Mucosa of descending colon (tissue), 3 donors: ENCODE results near the gene KDM4B. TPM values are rescaled to one million over a fixed set of nuclear protein-coding genes. Genes with fewer than 3 reads are reported as not detected.

Experiments used
- ATAC-seq: fragments of 200-7000 bp; cut with Tn5 transposase; one replicate; pipeline ENCODE4 v1.9.1; 2020; ENCODE audit warnings: mild to moderate bottlenecking, moderate library complexity
- DNase-seq, 3 donors: peaks; one replicate each; pipeline ENCODE4 v3.0.0-alpha.2; 2020
- H3K36me3 ChIP-seq: fragments of 200-600 bp; one replicate; pipeline ENCODE4 v1.8.0; 2021; ENCODE audit warnings: low read depth, mild to moderate bottlenecking
- H3K4me1 ChIP-seq: fragments of 200-600 bp; one replicate; pipeline ENCODE4 v1.8.0; 2021; ENCODE audit warnings: low read depth, mild to moderate bottlenecking
- H3K4me3 ChIP-seq: fragments of 200-600 bp; one replicate; pipeline ENCODE4 v1.8.0; 2021; ENCODE audit warnings: mild to moderate bottlenecking
- H3K9me3 ChIP-seq: fragments of 200-600 bp; one replicate; pipeline ENCODE4 v1.8.0; 2021; ENCODE audit warnings: mild to moderate bottlenecking
- intact Hi-C, 2 donors: fragments of 100-400 bp; cut with DNase I in 1 of 2; cut with micrococcal nuclease in 1 of 2; formaldehyde crosslinking; loops; one replicate each; pipeline versions ENCODE4 v1.11.0 to v1.11.1; 2022; cut with DNase I, micrococcal nuclease
- total RNA-seq, 3 donors: library from RNA; stranded (reverse); fragmentation: NEBNext Ultra II Directional in 2 of 3; extraction: Animal tissue kit (Norgen Biotek cat#: 25700) in 2 of 3; gene quantifications; one replicate each; pipeline versions ENCODE4 v1.2.1 to v1.2.4, GENCODE V29; 2021 to 2023
- TF ChIP-seq, protein P1 (sequence below): fragments of 200-600 bp; IDR thresholded peaks from one replicate; pipeline ENCODE4 v1.8.0; 2022; ENCODE audit warnings: antibody characterized with exemption, mild to moderate bottlenecking
- donor health status: DM: no; HTN: no; CAD: no; lungs with moderate emphysema.
- donor health status: DM: no; HTN: no; CAD: no.
- donor health status: DM: no; HTN: yes; CAD: no.

The KDM4B gene
- total RNA-seq, 3 donors from 2014 or later: 42.7 to 53.8 (median 50.0) TPM

DNA sequence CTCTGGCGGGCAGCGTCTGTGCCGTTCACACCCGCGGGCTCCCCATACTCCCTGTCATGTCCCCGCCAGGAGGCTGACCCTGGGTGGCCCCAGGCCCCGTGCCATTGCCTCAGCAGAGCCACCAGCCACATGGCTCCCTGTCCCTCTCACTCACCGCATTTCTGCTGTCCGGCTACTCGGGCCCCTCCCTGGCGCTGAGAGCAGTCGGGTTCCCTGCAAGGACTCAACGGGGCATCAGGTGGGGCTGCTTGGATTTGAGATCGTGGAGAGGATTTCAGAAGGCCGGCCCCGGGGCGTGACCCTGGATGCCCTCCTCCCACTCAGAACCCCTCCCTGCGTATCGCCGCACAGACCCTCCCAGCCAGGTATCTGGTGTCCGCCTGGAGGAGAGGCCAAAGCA, 142.1 kb downstream of the KDM4B start:
- no peak for ATAC-seq

DNA sequence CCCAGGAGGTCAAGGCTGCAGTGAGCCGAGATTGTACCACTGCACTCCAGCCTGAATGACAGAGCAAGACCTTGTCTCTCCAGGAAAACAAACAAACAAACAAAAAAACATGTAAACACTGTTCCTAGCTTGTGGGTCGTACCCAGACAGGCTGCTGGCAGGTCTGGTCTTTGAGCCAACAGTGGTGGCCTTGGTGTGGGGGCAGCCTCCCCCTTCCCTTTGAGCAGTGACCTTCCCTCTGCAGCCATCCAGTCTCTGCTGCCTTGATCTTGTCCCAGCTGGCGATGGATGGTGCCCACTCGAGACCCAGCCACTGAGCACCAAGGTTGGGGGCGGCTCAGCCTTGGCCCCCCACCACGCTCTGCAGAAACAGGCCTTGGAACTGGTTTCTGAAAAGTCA, 143.3 kb downstream of the KDM4B start:
- intact Hi-C loops: no loop called here
- Histone ChIP-seq H3K36me3 (no peaks in the 10 kb centered on the region), H3K9me3 (no peaks in the 10 kb centered on the region), H3K4me3 (no peak overlapping the region), H3K4me1 (no peaks in the 10 kb centered on the region)
- TF ChIP-seq, protein P1, sequence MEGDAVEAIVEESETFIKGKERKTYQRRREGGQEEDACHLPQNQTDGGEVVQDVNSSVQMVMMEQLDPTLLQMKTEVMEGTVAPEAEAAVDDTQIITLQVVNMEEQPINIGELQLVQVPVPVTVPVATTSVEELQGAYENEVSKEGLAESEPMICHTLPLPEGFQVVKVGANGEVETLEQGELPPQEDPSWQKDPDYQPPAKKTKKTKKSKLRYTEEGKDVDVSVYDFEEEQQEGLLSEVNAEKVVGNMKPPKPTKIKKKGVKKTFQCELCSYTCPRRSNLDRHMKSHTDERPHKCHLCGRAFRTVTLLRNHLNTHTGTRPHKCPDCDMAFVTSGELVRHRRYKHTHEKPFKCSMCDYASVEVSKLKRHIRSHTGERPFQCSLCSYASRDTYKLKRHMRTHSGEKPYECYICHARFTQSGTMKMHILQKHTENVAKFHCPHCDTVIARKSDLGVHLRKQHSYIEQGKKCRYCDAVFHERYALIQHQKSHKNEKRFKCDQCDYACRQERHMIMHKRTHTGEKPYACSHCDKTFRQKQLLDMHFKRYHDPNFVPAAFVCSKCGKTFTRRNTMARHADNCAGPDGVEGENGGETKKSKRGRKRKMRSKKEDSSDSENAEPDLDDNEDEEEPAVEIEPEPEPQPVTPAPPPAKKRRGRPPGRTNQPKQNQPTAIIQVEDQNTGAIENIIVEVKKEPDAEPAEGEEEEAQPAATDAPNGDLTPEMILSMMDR: no peak
- DNase-seq (no peak), ATAC-seq (no peak)

More for the DNA sequence above, 142.1 kb downstream of the KDM4B start:
- H3K36me3 ChIP-seq: no peaks in the 10 kb centered on the region
- no peak for DNase-seq
- H3K4me1 ChIP-seq: no peaks in the 10 kb centered on the region
- intact Hi-C loops: no loop called here
- H3K4me3 ChIP-seq: no peak overlapping the region
- H3K9me3 ChIP-seq: no peaks in the 10 kb centered on the region
- TF ChIP-seq, protein P1: no peak

DNA sequence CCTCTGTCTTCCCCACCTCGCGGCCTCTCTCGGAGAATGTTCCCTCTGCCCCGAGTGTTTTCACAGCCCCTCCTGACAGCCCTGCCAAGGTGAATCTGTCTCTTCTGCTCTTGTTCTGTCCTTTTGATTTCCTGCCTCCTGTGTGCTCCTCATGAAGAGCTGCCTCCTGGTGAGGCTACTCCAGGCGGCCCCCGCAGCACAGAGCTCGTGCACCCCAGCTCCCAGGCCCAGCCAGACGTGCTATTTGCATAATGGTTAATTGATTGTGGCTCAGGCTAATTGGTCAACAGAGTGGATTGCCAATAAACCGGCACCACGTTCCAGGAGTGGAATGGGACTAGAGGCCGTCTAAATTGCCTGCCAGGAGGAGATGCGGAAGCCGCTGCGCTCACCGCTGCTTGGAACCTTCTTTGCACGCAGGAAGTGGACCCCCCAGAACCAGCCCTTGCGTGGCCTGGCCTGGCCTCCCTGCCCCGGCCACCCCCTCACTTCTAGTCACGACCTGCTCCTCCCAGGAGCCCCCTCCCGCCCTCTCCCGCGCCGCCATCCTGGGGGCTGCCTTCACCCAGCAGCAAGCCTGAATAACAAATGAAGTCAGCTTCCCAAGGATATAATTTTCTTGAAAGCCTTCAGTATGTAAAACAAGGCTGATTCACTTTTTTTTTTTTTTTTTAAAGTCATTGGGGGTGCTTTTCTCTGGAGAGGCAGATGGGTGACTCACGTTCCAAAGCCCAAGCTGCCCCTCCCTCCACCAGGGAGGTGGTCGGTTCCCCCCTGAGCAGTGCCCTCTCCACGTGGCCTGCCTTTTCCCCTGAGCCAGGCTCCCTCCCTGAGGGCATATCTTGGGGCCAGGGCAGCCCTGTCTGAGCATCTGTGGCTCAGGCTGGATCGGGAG, 144.0 kb downstream of the KDM4B start:
- TF ChIP-seq, protein P1: no peak
- DNase-seq: no peak
- Histone ChIP-seq H3K9me3 (no peaks in the 10 kb centered on the region), H3K36me3 (no peaks in the 10 kb centered on the region), H3K4me1 (no peaks in the 10 kb centered on the region), H3K4me3 (no peak overlapping the region)
- no peak for ATAC-seq
- intact Hi-C loops: no loop called here

DNA sequence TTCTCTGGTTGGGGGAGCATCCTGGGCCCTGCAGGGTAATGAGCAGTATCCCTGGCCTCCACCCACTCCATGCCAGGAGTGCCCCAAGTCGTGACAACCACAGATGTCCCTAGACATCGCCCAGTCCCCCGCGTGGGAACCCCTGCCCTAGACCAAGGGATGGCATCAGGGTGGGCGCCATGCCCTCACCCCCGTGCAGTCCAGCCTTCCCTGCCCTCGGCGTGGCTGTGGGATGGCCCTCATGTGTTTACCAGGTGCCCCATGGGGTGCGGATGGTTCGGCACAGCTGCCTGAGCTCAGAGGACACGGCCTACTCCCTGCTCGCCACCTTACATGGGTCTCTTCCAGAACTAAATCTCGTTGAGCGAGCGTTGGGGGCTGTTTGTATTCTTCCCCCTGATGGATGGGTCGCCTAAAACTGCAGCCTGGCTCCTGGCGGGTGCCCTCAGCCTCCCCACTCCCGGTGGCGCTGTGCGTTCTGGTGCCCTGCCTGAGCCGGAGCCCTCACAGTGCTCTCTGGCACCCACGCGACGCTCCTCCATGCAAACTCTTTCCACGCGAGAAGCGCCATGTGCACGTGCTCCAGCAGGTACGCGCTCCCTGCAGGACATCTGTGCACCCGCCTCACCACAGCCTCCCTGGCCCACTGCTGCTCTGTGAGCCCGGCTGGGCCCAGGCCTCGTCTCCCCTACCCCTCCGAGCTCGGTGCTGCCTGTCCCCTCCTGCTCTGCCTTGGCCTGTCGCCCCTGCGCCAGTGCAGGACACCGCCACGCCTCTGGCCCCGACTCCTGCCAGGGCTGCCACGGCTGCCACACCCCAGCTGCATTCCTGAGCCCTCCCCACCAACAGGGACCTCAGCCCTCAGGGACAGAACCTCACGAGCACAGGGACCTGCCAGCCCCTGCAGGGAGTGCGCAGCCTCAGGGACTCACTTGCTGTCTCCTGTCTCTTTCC, 145.0 kb downstream of the KDM4B start:
- intact Hi-C loops: no loop called here
- no peaks in the 10 kb centered on the region for H3K9me3 ChIP-seq
- no peaks in the 10 kb centered on the region for H3K36me3 ChIP-seq
- no peak overlapping the region for H3K4me3 ChIP-seq
- no peak for ATAC-seq
- TF ChIP-seq, protein P1: no peak
- DNase-seq: no peak
- no peaks in the 10 kb centered on the region for H3K4me1 ChIP-seq

DNA sequence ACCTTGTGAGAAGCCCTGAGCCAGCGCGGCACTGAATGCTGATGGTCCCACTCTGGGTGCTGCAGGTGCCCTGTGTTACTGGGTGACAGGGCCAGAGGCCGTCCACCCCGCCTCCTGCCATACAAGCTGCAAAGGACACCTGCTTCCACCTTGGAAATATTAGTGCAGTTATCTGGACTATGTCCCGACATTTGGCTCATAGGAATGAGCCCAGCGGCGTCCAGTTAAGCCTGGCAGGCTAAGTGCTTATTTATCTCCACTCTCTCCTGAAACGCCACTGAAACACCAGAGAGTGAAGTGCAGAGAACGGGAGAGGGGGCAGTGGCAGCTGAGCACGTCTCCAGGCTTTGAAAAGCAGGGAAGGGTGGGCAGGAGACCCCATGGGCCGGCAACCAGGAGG, 145.8 kb downstream of the KDM4B start:
- intact Hi-C loops: no loop called here
- DNase-seq (no peak), ATAC-seq (no peak)
- no peaks in the 10 kb centered on the region for H3K36me3 ChIP-seq
- no peaks in the 10 kb centered on the region for H3K4me1 ChIP-seq
- H3K4me3 ChIP-seq: no peak overlapping the region
- TF ChIP-seq, protein P1: no peak
- no peaks in the 10 kb centered on the region for H3K9me3 ChIP-seq
